Osteoblast (primary cell): Measurements from ENCODE around the gene ARNT2. TPM values are rescaled to one million over a fixed set of nuclear protein-coding genes. Genes with fewer than 3 reads are reported as not detected.

Experiments
- DNase-seq: peaks from one replicate; pipeline ENCODE4 v3.0.0; 2011; ENCODE audit warnings: low spot score, mixed read lengths; ENCODE audit not compliant: insufficient read length; ENCODE audit errors: missing footprints
- H2AFZ ChIP-seq: 2 replicates; pipeline ENCODE4 v1.6.0; 2011; ENCODE audit warnings: mild to moderate bottlenecking, low read length
- H3K27ac ChIP-seq: 2 replicates; pipeline ENCODE4 v1.5.1; 2011; ENCODE audit warnings: mild to moderate bottlenecking, low read depth, low read length, moderate library complexity
- H3K27me3 ChIP-seq: 2 replicates; pipeline ENCODE4 v1.6.0; 2012; ENCODE audit warnings: mild to moderate bottlenecking, control low read depth, inconsistent platforms, low read length, moderate library complexity; ENCODE audit not compliant: insufficient read depth
- H3K36me3 ChIP-seq: 2 replicates; pipeline ENCODE4 v1.5.1; 2011; ENCODE audit warnings: mild to moderate bottlenecking, low read length, control low read depth, moderate library complexity; ENCODE audit not compliant: insufficient read depth
- H3K4me1 ChIP-seq: 2 replicates; pipeline ENCODE4 v1.5.1; 2011; ENCODE audit warnings: mild to moderate bottlenecking, low read length, control low read depth, moderate library complexity; ENCODE audit not compliant: insufficient read depth
- H3K4me2 ChIP-seq: 2 replicates; pipeline ENCODE4 v1.6.0; 2011; ENCODE audit warnings: mild to moderate bottlenecking, low read length; ENCODE audit not compliant: insufficient read depth
- H3K4me3 ChIP-seq: fragments of 200-600 bp; sonication (generic); 3 replicates; pipeline ENCODE4 v1.5.1; 2012; ENCODE audit warnings: mild to moderate bottlenecking, low read length, inconsistent platforms; ENCODE audit not compliant: insufficient read depth
- H3K79me2 ChIP-seq: 2 replicates; pipeline ENCODE4 v1.6.0; 2012; ENCODE audit warnings: mild to moderate bottlenecking, low read length, control low read depth, inconsistent platforms; ENCODE audit not compliant: insufficient read depth
- H3K9me3 ChIP-seq: 2 replicates; pipeline ENCODE4 v1.5.1; 2011; ENCODE audit warnings: low read depth, low read length, control low read depth
- H4K20me1 ChIP-seq: 2 replicates; pipeline ENCODE4 v1.6.0; 2012; ENCODE audit warnings: mild to moderate bottlenecking, low read length, control low read depth; ENCODE audit not compliant: insufficient read depth
- CTCF ChIP-seq: IDR thresholded peaks from 2 replicates; pipeline ENCODE4 v1.5.1; 2011; ENCODE audit warnings: mild to moderate bottlenecking, low read depth, low read length, moderate library complexity; ENCODE audit errors: extremely low read depth
- total RNA-seq: library from RNA; depleted of rRNA; stranded (reverse); fragments of >200 nt; gene quantifications from 2 replicates; pipeline ENCODE4 v1.2.3, GENCODE V29; 2012

ARNT2 gene
- total RNA-seq, 1 donor: 30.0 TPM

- Histone ChIP-seq H3K9me3 (no peaks in the 10 kb centered on the region), H4K20me1 (no peaks in the 10 kb centered on the region), H3K4me2 (no peak overlapping the region), H2AFZ (no peak overlapping the region), H3K79me2 (no peaks in the 10 kb centered on the region), H3K4me3 (no peak overlapping the region), H3K4me1 (peaks cover 7% of the 10 kb centered on the region), H3K36me3 (peaks cover 63% of the 10 kb centered on the region), H3K27ac (no peak overlapping the region), H3K27me3 (no peaks in the 10 kb centered on the region)
- no peak for DNase-seq
- no peak for TF ChIP-seq CTCF
These were observed 175.4 kb downstream of the ARNT2 start for GRCh38 chr15:80579611-80580010.

GRCh38 chr15:80580106-80580505, 175.9 kb downstream of the ARNT2 start:
- DNase-seq: peak; percentile 84
- Histone ChIP-seq H3K27ac (no peak overlapping the region), H2AFZ (no peak overlapping the region), H3K4me2 (no peak overlapping the region), H3K4me1 (peaks cover 7% of the 10 kb centered on the region), H3K9me3 (no peaks in the 10 kb centered on the region), H4K20me1 (no peaks in the 10 kb centered on the region), H3K36me3 (peaks cover 62% of the 10 kb centered on the region), H3K4me3 (no peak overlapping the region), H3K79me2 (no peaks in the 10 kb centered on the region), H3K27me3 (no peaks in the 10 kb centered on the region)
- no peak for TF ChIP-seq CTCF

- Histone ChIP-seq H2AFZ (no peak overlapping the region), H4K20me1 (no peaks in the 10 kb centered on the region), H3K4me2 (no peak overlapping the region), H3K4me1 (peaks cover 7% of the 10 kb centered on the region), H3K79me2 (no peaks in the 10 kb centered on the region), H3K27ac (no peak overlapping the region), H3K9me3 (no peaks in the 10 kb centered on the region), H3K36me3 (peaks cover 61% of the 10 kb centered on the region), H3K27me3 (no peaks in the 10 kb centered on the region), H3K4me3 (no peak overlapping the region)
- DNase-seq: no peak
- no peak for TF ChIP-seq CTCF
These were observed 176.5 kb downstream of the ARNT2 start for GRCh38 chr15:80580536-80581260.

DNA sequence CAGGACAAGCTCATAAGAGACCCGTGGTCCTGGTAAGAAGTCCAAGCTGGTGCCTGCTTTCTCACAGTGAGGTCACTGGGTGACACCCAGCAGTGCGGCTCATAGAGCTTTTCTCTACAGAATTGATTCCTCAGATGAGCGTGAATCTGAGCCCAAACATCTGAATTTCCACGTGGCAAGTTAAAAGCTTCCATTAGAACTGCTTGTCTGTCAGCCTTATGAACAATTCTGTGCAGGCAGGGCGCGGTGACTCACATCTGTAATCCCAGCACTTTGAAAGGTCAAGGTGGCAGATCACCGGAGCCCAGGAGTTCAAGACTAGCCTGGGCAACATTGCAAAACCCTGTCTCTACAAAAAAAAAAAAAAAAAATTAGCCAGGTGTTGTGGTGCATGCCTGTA, 177.8 kb downstream of the ARNT2 start:
- no peak overlapping the region for H3K4me3 ChIP-seq
- no peaks in the 10 kb centered on the region for H3K27me3 ChIP-seq
- no peak overlapping the region for H2AFZ ChIP-seq
- no peak overlapping the region for H3K4me2 ChIP-seq
- H3K4me1 ChIP-seq: peaks cover 7% of the 10 kb centered on the region
- DNase-seq: peak; percentile 78
- TF ChIP-seq CTCF: no peak
- peak overlapping the region; percentile 23 for H3K27ac ChIP-seq
- H3K9me3 ChIP-seq: no peaks in the 10 kb centered on the region
- H3K36me3 ChIP-seq: peaks cover 55% of the 10 kb centered on the region
- H4K20me1 ChIP-seq: no peaks in the 10 kb centered on the region
- H3K79me2 ChIP-seq: no peaks in the 10 kb centered on the region
